IMR-90 (cell line): Measurements from ENCODE around the gene CYP39A1.

Experiments
- CTCF ChIP-seq: conservative IDR thresholded peaks from 2 replicates; pipeline ENCODE4 v1.5.1; 2012; ENCODE audit warnings: mild to moderate bottlenecking, low read depth, low read length, improper control_type of control experiment
- ELK1 ChIP-seq: fragments of 150-350 bp; IDR thresholded peaks from 2 replicates; pipeline ENCODE4 v1.6.1; 2016; ENCODE audit warnings: low read depth, mild to moderate bottlenecking, low read length, moderate library complexity, borderline replicate concordance
- POLR2A ChIP-seq: IDR thresholded peaks from 2 replicates; pipeline ENCODE4 v1.6.1; 2012; ENCODE audit warnings: mild to moderate bottlenecking, low read depth, low read length
- RCOR1 ChIP-seq: IDR thresholded peaks from 2 replicates; pipeline ENCODE4 v1.6.1; 2012; ENCODE audit warnings: mild to moderate bottlenecking, low read length, improper control_type of control experiment; ENCODE audit not compliant: insufficient replicate concordance

- no peak for TF ChIP-seq CTCF
- no peak for TF ChIP-seq ELK1
- no peak for TF ChIP-seq POLR2A
- no peak for TF ChIP-seq RCOR1
Observed at GRCh38 chr6:46592046-46592445, 60.6 kb downstream of the CYP39A1 start.
